Endothelial cell of hepatic sinusoid (primary cell): ENCODE data around the gene POLR1A.

Experiments used
- in situ Hi-C: cut with HindIII; loops from 2 replicates; pipeline ENCODE4 v1.10.0; 2017; ENCODE audit warnings: low sequenced_read_pairs

The POLR1A gene

DNA sequence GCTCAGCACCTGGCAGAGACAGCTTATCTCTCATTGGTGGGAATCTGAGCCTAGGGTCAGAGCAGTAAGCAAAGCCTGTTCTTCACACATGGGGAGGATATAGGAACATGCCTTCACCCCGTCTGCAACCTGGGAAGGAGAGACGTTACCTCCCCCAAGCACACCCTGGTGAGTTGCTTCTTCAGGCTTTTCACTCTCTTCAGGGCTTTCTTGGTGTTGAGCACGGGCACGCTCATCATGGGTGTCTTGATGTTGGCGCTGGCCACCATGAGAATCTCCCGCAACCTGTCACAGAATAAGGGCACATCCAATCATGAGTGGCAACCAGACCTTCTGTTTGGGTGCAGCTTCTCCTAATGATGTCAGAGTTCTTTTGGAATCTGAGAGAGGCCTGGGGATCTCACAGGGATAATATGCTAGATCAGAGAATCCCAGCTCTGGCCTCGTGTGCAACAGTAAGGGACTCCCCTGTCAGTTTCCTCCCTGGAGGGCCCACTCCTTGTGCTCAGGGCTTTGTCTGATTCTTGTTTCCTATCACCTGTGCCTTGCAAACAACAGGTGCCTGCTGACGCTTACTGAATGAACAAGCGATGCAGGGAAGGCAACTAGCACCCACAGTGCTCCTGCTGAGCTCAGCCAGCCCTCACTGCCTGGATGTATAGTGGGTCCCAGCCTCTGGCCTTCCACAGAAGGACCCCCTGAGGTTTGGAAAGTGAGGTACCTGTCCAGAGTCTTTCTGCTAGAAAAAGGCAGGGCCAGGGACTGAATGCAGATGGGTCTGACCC, 66.3 kb downstream of the POLR1A start:
- in situ Hi-C loops = loop anchor here (5.0 kb wide), 2 partner anchors 162 to 352 kb away; no protein-coding TSS in a partner anchor

- in situ Hi-C loops = loop anchor here (5.0 kb wide), 2 partner anchors 161 to 351 kb away; no protein-coding TSS in a partner anchor
These were observed 67.2 kb downstream of the POLR1A start for GRCh38 chr2:86038291-86039081.

DNA sequence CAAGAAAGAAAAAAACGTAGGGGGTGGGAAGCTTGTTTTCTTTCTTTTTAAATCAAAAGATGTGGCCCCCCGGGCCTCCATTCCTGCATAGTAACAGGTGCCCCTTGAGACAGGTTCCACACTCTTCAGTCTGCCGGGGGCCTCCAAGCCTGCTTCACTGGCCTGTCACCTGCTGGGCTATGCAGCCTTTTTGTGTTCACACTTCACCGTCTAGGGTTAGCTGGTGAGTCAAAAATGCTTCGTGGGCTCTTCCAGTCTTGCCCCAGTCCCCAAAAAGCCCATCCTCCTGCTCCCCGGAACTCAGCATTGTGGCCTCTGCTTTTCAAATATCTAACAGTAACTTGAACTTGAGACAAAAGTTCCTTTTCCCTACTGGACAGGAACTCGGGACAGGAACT, 67.9 kb downstream of the POLR1A start:
- in situ Hi-C loops = loop anchor here (5.0 kb wide), 2 partner anchors 160 to 350 kb away; no protein-coding TSS in a partner anchor

- in situ Hi-C loops = loop anchor here (5.0 kb wide), 2 partner anchors 160 to 350 kb away; no protein-coding TSS in a partner anchor
These were observed 68.4 kb downstream of the POLR1A start for GRCh38 chr2:86037141-86037794.

- in situ Hi-C loops = loop anchor here (5.0 kb wide), 2 partner anchors 159 to 349 kb away; no protein-coding TSS in a partner anchor
These were observed 69.0 kb downstream of the POLR1A start for GRCh38 chr2:86036669-86037138.

GRCh38 chr2:86035883-86036668, 69.6 kb downstream of the POLR1A start:
- in situ Hi-C loops = loop anchor here (5.0 kb wide), 2 partner anchors 159 to 349 kb away; no protein-coding TSS in a partner anchor

GRCh38 chr2:86035376-86035882, 70.3 kb downstream of the POLR1A start:
- in situ Hi-C loops = loop anchor here (5.0 kb wide), 2 partner anchors 158 to 348 kb away; no protein-coding TSS in a partner anchor

DNA sequence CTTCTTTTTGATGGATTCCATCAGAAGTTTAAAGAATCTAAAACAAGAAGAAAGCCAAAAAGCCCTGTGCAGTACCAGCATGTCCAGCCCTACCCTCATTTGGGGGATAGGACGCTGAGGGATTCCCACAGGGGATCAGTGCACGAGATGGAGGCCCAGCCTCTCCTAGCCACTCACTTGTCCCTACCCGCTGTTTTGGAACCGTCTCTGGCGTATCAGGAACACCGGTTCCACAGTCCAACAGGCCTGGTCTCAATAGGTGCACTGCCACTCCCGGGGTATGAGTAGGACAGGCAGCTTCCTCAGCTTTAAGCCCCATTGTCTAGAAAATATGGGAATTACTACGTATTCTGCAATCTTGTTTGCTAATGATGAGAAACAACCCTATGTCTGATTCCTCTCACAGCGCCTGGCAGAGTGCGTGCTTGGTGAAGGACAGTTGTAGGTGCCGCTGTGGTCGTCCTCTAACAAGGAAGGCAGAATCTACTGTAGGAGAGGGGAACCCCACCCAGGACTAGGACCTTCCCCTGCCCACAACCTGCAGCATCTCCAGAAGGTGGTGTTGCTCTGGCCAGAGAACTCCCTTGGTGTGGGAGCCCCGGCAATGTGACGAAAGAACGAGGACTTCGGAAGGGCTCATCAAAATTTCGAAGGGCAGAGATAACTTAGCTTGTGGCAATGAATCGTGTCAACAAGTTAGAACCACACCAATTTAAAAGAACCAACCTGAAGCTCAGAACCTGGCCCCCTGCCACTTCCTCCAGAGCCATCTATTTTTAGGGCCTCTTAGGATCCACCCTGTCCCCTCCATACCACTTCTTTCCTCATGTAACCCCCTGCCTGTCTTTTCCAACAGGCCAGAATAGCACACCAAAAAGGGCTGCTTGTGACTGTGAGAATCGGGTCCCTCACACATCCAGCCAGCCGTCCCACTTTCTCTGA, 71.7 kb downstream of the POLR1A start:
- in situ Hi-C loops = no loop called here

DNA sequence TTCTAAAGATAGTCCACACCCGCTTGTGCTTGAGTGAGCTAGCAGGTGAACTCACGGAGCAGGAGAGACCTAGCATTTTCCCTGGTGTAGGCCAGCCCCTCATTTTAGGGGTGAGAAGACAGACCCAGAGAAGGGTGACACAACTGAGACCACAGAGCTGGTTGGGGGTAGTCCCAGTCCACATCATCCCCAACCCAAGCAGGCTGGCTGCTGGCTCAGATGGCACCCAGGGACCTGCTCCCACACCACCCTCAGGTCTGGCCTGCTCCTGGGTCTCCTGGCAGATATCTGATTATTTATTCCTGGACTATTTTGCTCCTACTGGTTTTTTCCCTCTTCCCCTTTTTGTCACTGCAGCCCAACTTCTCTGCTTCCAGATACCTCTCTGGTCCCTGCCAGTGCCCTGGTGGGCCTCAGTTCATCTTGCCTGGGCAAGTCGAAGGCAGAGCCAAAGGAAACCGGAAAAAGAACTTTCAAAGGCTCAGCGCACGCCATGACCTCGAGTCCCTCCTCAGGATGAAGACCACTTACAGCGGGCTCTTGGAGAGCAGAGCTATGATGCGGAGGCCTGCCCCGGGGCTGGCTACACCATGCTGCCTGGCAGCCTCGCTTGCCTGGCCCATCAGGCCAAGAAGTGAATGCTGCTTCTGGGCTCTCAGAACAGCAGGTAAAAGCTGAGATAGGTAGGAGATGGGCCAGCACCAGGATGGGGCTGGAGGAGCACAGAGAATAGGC, 72.7 kb downstream of the POLR1A start:
- in situ Hi-C loops = no loop called here

DNA sequence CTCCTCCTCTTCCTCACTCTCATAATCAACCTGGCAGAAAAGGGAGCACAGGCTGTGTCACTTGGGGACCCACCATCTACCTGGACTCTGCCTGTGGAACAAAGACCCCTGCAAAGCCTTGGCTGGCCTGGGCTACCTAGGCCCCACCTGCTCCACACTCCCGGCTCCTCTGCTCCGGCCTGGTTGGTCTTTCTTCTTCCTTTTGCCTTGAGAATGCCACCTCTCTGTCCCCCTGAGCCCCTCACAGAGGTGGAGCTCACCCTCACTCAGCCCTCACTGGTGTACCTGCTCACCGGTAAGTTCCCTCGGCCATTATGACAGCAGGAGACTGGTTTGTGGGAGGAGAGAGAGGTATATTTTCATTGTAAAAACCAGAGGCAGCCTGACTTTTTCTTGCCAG, 74.1 kb downstream of the POLR1A start:
- in situ Hi-C loops = no loop called here

- in situ Hi-C loops = no loop called here
These were observed 74.5 kb downstream of the POLR1A start for GRCh38 chr2:86031151-86031550.

DNA sequence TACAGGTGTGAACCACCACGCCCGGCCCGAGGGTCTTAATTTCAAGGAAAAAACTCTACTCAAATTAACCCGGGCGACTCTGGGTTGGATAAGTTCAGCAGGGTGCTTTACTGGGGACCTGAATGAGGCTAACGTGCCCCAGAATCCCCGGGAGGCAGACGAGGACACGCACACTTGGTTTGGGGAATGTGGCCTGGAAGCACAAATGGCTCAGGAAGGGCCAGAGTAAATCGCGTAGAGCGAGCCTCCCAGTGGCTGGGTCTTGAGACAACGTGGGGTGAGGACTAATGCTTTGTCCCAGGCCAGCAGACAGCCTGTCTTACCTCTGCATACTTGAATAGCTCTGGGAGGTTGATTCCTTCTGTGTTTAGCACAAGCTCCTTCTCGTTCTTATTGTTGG, 75.8 kb downstream of the POLR1A start:
- in situ Hi-C loops = no loop called here

DNA sequence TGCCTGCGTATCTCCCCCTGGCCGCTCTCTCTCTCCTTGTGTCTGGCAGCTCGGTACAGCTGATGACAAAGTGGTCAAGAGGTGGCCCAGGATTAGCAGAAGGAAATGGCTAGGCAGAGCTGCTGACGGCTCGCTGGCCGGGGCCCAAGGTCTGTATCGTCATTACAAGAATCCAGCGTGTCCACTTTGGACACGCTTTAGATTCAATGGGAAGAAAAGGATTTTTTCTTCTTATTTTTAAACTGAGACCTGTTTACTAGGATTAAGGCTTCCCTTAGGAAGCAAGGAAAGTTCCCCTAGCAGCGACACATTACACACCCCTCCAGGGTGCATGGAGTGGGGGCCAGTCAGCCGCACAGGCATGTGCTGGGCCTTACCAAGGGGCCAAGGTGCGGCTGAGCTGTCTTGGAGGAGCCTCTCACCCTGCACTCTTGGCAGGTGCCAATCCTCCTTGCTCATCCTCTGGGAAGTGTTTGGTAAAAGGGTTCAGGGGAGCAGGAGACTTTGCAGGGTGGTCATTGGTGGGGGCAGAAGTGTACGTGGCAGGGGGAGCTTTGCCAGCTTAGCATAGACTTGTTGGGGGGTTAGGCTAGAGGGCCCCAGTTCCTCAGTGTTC, 76.8 kb downstream of the POLR1A start:
- in situ Hi-C loops = no loop called here

GRCh38 chr2:86027922-86028765, 77.5 kb downstream of the POLR1A start:
- in situ Hi-C loops = no loop called here

- in situ Hi-C loops = no loop called here
These were observed 78.3 kb downstream of the POLR1A start for GRCh38 chr2:86027196-86027921.

DNA sequence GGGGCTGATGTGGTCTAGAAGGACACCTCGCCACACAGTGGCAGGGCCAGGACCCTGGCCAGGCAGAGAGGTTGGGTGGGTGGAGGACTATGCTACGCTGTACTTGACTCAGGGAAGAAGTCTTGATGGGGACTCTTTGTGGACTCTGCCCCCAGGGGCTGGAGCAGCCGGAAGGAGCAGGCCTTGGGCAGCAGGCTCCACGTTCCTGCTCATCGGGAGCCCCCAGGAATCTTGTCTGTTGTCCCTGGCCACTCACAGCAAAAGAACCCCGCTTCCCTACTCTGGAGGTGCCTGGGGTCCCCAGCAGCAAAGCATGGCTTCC, 79.0 kb downstream of the POLR1A start:
- in situ Hi-C loops = no loop called here
